ENCODE data around the gene TOGARAM2.
A peak's percentile ranks its signal among the peaks of the same experiment; 100 is the strongest.

Gene TOGARAM2

DNA sequence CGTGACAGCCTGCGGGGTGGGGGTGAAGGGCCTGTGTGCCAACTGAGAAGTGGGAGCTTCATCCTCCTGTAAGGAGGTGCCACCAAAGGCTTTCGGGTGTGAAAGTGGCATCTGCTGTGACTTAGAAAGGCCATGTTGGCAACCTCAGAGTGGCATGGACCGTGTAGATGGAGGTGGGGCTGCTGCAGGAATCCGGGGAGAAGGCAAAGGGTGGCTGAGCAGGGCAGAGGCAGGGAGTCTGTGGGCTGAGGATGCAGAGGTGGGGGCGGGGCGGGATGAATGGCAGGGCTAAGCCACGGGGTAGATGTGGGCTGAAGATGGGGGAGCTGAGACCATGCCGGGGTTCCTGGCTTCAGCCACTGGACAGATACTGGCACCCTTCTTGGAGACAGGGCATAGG lies 28.2 kb downstream of the TOGARAM2 start:
- DNase-seq (ENCODE audit: low spot score) = no peak
- H3K27ac ChIP-seq = no peak overlapping the region

DNA sequence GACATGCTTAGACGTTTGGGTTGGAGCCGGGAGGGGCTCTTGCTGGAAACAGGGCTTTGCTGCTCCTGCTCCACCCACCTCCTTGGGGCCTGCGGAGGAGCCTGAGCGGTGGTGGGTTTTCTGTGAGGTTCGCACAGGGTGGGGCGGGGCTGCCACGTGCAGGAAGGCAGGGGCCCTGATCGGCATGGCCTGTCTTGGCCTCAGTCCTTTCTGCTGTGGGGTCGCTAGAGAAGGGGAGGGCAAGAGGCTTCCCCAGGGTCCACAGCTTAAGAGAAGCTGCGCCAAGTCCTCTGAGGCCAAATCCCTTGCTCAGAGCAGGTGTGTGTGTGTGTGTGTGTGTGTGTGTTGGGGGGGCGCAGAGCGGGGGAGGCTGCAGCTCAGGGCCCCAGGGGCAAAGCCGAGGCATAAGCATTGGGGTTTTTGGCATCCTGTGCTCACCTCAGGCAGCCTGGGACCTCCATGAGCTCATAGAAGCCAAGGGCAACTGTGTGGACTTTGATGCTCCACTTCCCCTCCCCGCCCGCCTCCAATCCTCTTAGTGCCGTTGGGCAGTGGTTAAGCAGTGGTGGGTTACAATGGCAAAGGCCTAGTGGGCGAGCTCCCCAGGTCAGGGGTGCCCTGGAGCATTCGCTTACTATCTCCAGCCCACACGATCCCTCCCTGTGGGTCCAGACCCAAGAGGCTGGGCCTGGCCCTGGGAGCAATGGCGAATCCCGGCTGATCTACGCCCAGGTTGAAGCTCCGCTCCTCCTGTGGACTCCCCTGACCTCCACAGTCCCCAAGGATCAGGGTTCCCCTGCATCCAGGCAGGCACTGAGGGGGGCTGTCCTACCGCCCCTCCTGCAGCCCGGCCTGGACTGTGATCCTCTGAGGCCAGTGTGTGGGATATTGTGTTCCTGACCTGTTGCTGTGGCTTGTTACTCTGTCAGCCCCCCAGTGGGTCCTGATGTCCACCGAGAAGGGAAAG lies 28.9 kb downstream of the TOGARAM2 start:
- no peak for TF ChIP-seq CTCF (IDR thresholded peaks at IDR 0.05)
- Histone ChIP-seq H3K27ac (peak overlapping the region in 1 of 2 donors; percentile 41), H3K4me3 (no peak overlapping the region)
- no peak for DNase-seq (ENCODE audit: low spot score)

More for the DNA sequence above, 28.2 kb downstream of the TOGARAM2 start:
- TF ChIP-seq CTCF (IDR thresholded peaks at IDR 0.05) = no peak
- H3K4me3 ChIP-seq = no peak overlapping the region

DNA sequence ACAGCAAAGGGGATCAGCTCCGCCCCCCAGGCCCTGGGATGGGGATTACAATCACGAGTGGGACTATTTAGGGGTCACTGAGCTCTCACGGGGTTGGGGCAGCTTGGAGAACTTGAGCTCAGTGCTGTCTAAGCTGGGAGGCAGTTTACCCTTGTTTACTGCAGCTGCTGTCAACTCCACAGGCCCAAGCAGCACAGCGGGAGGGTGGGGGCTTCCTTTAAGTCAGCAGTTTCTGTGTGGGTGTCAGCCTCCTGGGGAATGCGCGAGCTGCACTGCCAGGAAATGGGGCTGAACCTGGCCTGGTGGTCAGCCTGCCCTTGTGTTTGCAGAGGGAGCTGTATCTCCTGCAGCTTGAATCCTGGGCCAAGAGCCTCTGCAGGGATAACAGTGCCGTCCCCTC lies 29.8 kb downstream of the TOGARAM2 start:
- no peak for DNase-seq (ENCODE audit: low spot score)

GRCh38 chr2:29011418-29012060 lies 30.4 kb downstream of the TOGARAM2 start:
- peak overlapping the region in 1 of 2 donors; percentile 58 for H3K27ac ChIP-seq

More for the DNA sequence above, 29.8 kb downstream of the TOGARAM2 start:
- no peak overlapping the region for H3K4me3 ChIP-seq
- TF ChIP-seq CTCF (IDR thresholded peaks at IDR 0.05) = no peak
- H3K27ac ChIP-seq = peak overlapping the region in 1 of 2 donors; percentile 41

GRCh38 chr2:29012211-29012681 lies 31.1 kb downstream of the TOGARAM2 start:
- Histone ChIP-seq H3K4me3 (no peak overlapping the region), H3K27ac (peak overlapping the region in 1 of 2 donors; percentile 58)
- no peak for DNase-seq (ENCODE audit: low spot score)
- TF ChIP-seq CTCF (IDR thresholded peaks at IDR 0.05) = no peak

More at GRCh38 chr2:29011418-29012060, 30.4 kb downstream of the TOGARAM2 start:
- no peak for DNase-seq (ENCODE audit: low spot score)
- no peak for TF ChIP-seq CTCF (IDR thresholded peaks at IDR 0.05)
- no peak overlapping the region for H3K4me3 ChIP-seq

DNA sequence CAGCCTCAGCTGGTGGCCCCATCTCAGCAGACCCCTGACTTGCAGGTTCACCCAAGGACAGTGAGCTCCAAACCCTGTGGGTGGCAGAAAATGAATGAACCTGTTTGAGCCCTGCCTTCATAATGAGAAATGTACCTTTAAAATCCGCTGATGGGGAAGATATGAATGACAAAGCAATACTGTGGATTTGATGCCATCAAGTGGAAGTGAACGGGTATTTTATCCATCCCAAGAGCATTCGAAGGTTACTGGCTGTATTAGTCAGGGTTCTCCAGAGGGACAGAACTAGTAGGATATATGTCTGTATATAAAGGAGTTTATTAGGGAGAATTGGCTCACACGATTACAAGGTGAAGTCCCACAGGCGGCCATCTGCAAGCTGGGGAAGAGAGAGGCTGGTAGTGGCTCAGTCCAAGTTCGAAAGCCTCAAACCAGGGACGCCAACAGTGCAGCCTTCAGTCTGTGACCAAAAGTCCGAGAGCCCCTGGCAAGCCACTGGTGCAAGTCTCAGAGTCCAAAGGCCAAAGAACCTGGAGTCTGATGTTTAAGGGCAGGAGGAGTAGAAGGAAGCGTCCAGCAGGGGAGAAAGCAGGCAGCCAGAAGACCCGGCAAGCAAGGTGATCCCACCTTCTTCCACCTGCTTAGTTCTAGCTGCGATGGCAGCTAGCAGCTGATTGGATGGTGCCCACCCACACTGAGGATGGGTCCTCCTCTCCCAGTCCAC lies 32.1 kb downstream of the TOGARAM2 start:
- no peak for DNase-seq (ENCODE audit: low spot score)
- TF ChIP-seq CTCF (IDR thresholded peaks at IDR 0.05) = no peak
- H3K4me3 ChIP-seq = no peak overlapping the region
- H3K27ac ChIP-seq = no peak overlapping the region
